TTC549 (cell line): ENCODE results near the gene SLAIN2.

Experiments used
- FAIRE-seq: peaks from 2 replicates; lab custom pipeline; 2012; peaks lifted over from hg19 to GRCh38; lab: Jason Lieb, UNC

Gene SLAIN2

DNA sequence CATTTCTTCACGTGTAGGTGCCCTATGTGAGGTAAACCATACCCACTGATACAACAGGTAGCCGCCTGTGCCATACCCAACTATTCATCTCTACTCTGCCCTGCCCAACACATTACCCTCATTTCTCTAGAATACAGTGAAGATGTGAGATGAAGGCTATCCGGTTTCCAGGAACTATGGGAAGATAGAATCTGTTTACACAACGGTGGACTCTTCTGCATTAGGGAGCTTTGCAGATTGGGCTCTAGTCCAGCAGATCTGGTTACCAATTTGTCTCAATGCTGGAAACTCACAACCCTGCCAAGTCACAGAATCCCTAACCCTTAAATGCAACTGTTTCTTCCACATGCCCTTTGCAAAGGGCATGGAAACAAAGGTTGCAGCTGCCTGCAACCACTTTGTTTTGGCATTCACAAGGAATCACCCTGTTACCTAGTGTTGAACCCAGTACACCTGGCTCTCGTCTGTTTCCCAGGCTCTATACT is 6.4 kb upstream of the SLAIN2 start:
- FAIRE-seq = no peak

DNA sequence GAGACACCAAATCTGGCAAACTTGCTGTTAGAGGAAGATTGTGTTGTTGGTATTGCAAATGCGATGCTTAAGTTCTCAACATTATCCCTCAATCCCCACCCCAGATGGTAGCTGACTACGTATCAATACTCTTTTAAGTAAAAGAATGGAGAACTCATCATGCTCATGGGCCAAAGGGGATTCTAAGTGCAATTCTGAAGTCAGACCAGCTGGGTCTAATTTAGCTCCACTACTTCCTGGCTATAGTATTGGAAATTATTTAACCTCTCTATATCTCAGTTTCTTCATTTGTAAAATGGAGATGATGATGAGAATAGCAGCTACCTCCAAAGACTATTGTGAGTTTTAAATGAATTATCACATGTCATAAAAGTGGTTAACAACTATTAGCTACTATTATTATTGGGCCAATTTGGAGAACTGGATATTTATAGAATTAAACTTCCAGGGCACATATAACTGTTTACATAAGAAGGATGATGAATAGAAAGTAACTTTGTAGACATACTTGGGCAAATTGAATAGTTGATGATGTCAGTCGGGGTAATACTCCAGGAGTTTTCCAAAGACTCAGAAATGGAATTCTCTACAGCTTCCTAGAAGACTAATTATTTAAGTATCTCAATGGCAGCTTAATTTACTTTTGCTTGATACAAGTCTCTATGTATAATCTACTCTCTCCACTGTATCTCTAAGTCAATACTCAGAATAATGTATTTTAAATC is 5.0 kb upstream of the SLAIN2 start:
- no peak for FAIRE-seq

DNA sequence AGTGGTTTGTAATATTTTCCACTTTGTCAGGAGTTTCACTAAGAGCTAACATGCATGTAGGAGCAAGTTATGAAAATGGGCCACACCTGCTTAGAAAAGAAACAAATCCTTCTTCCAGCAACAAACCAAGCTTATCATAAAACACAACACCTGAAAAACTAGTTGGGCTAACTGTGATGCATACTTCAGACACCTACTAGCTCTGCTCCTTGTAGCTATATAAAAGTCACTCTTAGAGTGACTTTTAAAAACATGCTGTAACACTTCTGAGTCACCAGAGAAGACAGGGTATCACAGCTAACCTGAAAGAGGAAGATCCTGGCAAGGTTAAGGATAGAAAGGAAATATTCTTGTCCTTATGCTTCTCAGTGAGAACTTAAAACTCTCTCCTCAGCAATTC is 3.6 kb upstream of the SLAIN2 start:
- no peak for FAIRE-seq

DNA sequence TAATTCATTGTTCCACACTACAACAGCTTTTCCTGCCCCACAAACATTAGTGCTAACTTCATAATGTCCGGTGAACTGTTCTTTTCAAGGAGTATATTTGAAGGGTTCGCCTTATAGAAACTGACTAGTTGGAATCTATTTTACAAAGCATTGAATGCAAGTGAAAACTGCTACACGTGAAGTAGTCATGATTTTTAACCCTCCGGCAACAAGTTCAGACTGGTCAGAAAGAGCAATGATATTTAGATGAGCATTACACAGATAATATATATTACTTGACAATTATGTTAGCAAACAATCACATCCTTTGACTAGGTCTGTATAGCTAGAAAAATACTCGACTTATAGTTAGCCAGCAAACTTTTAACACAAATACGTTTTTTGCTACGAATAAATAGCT is 1.7 kb upstream of the SLAIN2 start:
- FAIRE-seq = no peak

DNA sequence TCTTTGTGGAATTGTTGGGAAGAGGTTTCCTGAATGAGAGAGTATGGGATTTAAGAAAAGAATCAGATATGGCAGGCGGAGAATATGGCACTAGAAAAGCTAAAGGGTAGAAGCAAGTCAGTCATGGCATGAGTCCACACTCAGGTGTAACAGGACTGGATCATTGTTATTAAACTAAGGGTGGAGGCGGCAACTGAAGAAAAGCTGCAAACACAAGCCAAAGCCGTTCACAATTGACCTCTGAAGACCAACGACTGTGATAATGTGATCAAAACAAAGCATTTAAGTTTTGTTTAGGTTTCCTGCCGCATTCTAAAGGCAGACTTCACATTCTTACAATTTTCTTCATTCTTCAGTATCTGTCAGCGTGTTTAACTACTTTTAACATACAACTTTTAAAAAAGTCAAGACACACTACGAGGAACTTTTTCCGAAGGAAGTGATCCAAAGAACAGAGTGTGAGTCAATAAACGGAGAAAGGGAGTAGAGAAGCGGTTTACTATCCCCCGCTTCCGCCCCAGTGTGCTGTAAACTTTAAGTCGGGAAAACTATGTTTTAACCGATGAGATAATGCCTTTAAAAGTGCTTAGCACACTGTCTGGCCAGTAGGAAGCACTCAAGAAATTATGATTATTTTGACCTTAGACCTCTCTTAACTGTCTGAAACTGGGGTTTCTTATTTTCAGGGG is 909 bp upstream of the SLAIN2 start:
- FAIRE-seq = no peak

DNA sequence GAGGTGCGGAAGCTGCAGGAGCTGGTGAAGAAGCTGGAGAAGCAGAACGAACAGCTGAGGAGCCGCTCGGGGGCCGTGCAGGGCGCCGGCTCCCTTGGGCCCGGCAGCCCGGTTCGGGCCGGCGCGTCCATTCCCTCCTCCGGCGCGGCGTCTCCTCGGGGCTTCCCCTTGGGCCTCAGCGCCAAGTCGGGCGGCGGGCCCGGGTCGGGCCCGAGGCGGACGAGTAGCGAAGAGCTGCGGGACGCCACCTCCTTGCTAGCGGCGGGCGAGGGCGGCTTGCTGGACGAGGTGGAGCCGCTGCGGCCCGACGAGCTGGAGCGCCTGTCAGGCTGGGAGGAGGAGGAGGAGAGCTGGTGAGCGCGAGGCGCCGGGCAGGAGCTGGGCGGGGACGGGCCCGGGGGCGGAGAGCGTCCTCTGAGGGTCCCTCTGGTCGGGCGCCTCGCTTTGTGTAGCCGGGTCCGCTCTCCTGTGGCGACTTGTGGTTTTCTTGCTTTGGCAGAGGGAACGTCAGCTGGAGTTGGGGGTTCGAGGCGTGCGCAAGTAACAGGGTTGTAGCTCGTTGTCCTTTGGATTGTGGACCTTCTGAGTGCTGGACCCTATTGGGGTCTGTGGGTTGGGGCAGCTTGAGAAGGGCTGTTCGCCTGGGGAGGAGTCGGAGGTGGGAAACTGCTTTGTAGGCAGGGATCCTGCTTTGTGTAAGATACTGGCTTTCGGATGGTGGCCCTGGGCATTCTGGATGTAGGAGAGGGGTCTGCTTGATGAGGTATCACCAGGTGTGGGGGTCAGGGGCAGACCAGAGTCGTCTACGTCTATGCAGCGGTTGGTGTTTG is 662 bp downstream of the SLAIN2 start:
- FAIRE-seq = no peak

DNA sequence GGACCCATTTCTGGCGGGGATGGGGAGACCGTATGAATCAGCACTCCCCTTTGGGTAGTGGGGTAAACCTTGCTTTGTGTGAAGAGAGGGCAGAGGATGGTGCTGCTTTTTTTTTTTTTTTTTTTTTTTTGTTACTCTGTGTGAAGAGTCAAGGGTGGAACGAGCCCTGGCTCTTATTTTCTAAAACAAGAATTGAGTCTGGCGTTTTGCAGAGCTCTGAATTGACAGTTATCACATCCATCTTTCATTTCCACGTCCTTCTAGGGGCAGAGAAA is 1.2 kb downstream of the SLAIN2 start:
- no peak for FAIRE-seq

DNA sequence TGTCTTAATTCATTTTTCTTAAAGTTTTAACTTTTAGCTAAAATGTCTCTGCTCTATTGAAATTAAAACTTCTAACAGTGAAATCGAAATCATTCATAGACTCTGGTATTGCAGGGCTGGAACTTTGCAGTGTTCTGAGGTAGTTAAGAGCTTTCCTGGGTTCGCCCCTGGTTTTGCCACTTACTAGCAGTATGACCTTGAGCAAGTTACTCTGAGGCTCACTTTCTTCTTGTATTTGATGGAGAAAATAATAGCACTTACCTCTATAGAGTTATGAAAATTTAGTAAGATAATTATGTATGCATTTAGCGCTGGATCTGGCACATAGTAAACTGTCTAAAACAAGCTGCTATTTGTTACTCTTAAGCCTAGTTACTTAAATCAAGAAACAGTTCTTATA is 1.7 kb downstream of the SLAIN2 start:
- no peak for FAIRE-seq

DNA sequence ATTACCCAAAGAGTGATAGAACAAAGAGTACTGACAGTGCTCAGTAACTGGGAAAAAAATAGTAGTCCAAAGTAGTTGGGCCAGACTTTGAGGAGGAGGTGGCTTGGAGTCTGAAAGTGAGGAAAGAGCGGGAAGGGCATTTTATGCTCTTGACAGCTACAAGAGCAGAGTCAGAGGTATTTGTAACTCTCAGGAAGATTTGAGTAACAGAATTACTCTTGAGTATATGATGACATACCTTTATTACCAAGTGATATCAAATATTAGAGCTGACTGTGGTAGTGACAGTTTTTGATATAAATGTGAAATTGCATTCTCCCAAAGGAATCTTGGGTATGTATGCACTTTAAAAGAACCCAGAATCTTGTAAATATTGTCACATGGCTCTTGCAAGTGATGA is 2.2 kb downstream of the SLAIN2 start:
- FAIRE-seq = no peak

DNA sequence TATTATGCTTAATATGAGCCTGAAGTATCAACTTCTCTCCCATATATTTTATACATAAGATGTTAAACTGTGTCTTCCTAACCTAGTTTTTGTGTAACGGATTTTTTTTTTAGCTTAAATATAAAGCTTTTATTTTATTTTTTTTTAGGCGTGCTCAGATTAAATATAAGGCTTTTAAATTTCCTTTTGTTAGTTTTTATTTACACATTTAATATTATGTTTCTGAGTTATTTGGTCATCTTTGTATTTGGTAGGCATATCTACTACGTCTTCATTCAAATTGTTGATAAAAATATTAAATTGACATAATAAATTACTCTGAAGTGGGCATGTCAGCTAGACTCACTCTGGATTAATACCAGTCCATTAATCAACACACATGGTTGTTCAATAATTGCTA is 4.2 kb downstream of the SLAIN2 start:
- no peak for FAIRE-seq

DNA sequence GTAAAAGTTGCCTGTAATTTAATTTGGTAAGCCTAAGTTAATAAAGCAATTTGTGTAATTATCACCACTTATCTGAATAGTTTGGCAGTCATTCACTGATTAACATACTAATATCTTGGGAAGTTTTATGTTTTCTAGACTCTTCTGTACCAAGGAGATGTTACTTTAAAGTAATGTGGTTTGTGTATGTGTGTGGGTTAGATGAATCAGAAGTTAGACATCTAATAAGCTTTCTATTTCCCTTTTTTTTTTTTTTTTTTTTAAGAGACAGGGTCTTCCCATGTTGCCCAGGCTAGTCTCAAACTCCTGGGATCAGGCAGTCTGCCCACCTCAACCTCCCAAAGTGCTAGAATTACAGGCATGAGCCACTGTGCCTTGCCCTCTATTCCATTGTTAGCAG is 5.3 kb downstream of the SLAIN2 start:
- no peak for FAIRE-seq

DNA sequence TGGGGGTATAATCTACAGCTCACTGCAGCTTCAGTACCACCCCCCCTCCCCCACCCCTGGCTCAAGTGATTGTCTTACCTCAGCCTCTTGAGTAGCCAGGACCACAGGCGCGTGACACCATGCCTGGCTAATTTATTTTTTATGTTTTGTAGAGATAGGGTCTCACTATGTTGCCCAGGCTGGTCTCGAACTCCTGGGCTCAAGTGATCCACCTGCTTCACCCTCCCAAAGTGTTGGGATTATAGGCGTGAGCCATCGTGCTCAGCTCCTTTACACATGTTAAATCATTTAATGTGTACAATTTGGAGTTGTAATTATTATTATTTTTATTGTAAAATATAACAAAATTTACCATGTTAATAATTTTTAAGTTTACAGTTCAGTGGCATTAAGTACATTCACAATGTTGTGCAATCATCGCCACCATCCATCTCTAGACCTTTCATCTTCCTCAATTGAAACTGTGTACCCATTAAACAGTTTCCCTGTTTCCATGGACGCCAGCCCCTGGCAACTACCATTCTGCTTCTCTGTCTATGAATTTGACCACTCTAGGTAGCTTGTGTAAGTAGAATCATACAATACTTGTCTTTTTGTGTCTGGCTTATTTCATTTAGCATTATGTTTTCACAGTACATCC is 6.1 kb downstream of the SLAIN2 start:
- FAIRE-seq = no peak

DNA sequence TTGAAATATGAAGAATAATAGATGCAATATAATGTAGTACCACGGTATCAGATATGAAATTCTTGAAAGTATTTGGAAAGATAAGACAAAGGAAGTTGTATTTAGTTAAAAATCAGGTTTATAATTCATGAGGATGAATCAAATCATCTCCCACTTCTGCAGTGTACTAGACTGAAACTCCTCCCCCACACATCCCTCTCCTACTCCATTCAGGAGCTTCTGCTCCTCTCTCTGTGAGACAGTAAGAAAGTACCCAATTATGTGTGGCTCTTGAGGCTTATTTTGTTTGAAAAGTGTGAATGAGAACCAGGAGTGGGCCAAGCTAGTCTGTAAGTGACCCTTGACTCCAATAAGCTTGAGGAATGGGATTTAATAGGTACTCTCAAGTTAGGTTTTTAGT is 9.5 kb downstream of the SLAIN2 start:
- FAIRE-seq = no peak

DNA sequence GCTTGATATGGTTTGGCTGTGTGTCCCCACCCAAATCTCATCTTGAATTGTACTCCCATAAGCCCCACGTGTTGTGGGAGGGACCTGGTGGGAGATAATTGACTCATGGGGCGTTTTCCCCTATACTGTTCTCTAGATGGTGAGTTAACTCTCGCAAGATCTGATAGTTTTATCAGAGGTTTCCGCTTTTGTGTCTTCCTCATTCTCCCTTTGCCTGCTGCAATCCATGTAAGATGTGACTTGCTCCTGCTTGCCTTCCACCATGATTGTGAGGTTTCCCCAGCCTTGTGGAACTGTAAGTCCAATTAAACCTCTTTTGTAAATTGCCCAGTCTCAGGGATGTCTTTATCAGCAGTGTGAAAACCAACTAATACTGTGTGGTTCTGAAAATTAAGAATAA is 11.5 kb downstream of the SLAIN2 start:
- no peak for FAIRE-seq

DNA sequence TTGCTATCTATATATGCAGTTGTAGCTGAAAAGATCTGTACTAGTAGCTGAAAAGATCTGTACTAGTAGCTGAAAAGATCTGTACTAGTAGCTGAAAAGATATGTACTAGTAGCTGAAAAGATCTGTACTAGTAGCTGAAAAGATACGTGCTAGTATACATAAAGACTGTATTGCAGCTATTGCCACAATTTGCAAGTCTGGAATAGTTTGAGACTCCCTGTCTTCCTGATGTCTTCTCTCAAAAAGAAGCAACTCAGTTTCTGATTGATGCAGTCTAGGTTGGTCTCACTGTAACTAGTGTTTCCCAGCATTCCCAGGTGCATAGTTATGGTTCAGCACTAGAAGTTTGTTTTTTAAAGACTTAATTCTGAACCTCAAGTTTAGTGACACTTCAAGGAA is 15.0 kb downstream of the SLAIN2 start:
- FAIRE-seq = no peak

DNA sequence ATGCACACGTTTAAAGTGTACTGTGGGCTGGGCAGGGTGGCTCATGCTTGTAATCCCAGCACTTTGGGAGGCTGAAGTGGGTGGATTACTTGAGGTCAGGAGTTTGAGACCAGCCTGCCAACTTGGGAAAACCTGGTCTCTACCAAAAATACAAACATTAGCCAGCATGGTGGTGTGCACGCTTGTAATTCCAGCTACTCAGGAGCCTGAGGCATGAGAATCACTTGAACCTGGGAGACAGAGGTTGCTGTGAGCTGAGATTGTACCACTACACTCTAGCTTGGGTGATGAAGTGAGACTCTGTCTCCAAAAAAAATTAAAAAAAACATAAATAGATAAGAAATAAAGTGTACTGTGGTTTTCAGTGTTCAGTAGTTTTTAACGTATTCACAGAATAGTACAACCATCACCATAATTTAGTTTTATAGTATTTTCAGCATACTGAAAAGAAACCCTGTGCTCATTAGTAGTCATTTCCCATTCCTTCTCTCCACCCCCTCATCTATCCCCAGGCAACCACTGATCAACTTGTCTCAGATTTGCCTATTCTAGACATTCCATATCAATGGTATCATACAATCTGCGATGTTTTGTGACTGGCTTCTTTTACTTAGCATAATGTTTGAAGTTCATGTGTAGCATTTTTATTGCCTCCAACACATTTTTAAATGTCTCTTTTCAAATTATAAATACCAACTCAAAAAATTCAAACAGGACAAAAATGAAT is 19.1 kb downstream of the SLAIN2 start:
- FAIRE-seq = no peak

DNA sequence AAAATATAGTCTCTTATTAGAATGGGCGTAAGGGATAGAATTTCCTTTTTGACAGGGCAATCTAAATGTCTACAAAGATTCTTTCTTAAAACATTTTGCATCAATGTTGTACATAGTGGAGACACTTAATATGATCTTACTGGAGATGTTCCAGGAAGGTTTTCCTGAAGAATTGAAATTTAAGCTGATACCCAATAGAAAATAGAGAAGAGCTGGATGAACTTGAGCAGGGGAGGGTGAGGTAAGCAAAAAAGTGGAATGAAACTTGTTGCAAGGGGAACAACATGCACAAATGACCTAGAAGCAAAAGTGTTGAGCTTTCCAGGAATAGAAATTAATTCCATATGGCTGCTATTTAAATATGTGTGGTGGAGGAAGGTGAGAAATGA is 19.7 kb downstream of the SLAIN2 start:
- no peak for FAIRE-seq

DNA sequence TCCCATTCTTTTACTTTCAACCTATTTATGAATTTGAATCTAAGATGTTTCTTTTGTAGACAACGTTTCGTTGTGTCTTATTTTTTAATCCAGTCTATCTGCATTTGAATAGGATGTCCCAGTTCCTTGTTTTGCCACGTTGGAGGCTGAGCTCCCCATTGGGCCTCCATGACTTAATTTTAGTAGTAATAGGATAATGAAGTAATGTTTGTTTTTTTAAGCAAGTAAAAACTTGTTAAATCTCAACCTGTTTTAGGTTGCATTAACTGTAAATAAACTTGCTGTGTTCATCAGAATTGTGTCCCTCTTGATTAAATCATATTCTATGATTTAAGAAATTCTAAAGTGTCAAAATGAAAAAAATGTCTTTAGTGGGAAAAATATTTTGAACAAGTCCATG is 25.3 kb downstream of the SLAIN2 start:
- no peak for FAIRE-seq

DNA sequence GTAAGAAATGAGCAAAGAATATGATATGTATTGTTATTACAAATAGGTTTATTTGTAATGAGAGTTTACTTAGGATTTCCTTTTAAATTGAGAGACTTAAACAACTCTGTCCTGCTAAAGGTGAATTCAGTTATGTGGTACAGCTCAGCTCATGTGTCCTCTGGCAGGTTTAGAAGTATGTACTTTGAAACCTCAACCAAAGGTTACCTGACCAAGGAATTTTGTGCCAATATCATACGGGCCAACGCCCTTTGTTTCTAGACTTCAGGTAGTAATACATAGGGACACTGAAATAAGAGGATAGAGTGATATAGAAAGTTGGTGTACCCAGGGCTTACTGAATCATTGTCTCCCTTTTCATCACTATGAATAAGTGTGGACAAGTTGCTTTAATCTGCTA is 25.7 kb downstream of the SLAIN2 start:
- no peak for FAIRE-seq

DNA sequence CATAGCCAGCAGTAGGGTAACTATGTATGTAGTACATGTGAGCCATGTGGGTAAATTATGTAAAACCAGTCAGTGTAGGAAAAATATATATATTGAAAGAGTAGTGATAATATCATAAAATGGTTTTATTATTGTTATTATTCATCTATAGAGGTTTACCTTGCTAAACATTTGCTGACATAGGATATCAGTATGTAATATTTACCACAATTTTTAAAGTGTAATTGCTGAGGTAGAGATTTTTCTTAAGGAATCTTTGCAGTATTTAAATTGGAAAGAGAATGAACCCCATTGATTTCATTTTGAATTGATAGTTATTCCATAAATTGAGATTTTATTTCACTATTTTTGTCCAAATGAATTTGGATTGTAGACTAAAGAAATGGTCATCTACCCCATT is 27.1 kb downstream of the SLAIN2 start:
- no peak for FAIRE-seq

DNA sequence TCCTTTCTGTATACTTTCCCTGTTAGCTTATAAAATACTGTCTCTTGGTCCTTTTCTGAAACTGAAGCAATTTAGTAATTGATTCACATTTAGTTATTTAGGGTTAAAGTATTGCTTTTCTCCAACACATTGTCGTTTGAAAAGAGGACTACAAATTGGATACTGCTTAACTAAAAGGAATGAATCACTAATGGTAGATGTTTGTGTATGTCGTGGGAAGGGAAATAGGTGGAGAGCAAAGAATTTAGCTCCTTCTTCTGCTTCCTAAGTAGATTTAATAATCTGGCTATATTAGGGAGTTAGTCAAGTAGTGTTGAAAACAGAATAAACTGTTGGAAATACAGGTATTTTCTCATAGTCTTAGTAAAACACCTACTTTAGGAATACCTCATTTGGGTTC is 27.9 kb downstream of the SLAIN2 start:
- no peak for FAIRE-seq

DNA sequence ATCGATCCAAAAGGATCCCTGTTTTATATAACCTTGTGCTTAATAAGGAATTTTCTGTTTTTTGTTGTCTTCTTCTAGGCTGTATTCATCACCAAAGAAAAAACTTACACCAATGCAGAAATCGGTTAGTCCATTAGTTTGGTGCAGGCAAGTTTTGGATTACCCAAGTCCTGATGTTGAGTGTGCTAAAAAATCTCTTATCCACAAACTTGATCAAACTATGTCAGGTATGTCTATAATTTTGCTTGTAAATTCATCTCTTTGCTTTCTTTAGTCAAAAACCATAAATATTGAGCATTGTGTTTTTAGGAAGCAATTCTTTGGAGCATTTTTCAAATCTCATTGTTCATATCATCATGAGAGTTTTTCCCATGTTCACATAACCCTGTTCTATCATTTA is 28.4 kb downstream of the SLAIN2 start:
- no peak for FAIRE-seq
